H1 (cell line): ENCODE data around the gene AEBP1.

Experiments used
- ATF2 ChIP-seq: IDR thresholded peaks from 2 replicates; pipeline ENCODE4 v1.6.1; 2012; ENCODE audit warnings: low read length, inconsistent platforms
- ATF3 ChIP-seq: IDR thresholded peaks from 2 replicates; pipeline ENCODE4 v1.6.1; 2011; ENCODE audit warnings: low read depth, mild to moderate bottlenecking, low read length; ENCODE audit not compliant: insufficient read depth
- CHD1 ChIP-seq: IDR thresholded peaks from 2 replicates; pipeline ENCODE4 v1.6.1; 2012; ENCODE audit warnings: low read depth, low read length, improper control_type of control experiment
- CREB1 ChIP-seq: IDR thresholded peaks from 2 replicates; pipeline ENCODE4 v1.6.1; 2012; ENCODE audit warnings: inconsistent platforms
- CTCF ChIP-seq, 3 experiments: IDR thresholded peaks; 1 replicate in 2 of 3; 2 replicates in 1 of 3; pipeline versions ENCODE4 v1.5.1 to v1.6.1; 2011; ENCODE audit warnings: low read length in 3 of 3, mild to moderate bottlenecking in 3 of 3, inconsistent platforms in 2 of 3, low read depth in 1 of 3, moderate library complexity in 1 of 3; ENCODE audit not compliant: insufficient read depth in 1 of 3; ENCODE audit errors: control extremely low read depth in 1 of 3
- EGR1 ChIP-seq: IDR thresholded peaks from 2 replicates; pipeline ENCODE4 v1.6.1; 2011; ENCODE audit warnings: low read depth, low read length, borderline replicate concordance
- EZH2 ChIP-seq: fragments of 200-600 bp; sonication (generic); IDR thresholded peaks from 2 replicates; pipeline ENCODE4 v1.7.1; 2012; ENCODE audit warnings: low read depth, mild to moderate bottlenecking, moderate library complexity, low read length, inconsistent platforms; ENCODE audit not compliant: severe bottlenecking
- FOSL1 ChIP-seq: IDR thresholded peaks from 2 replicates; pipeline ENCODE4 v1.6.1; 2011; ENCODE audit warnings: mild to moderate bottlenecking, low read depth, low read length, moderate library complexity; ENCODE audit not compliant: insufficient read depth
- POLR2A ChIP-seq, 2 experiments: IDR thresholded peaks; 1 replicate in 1 of 2; 2 replicates in 1 of 2; pipeline ENCODE4 v1.6.1; 2011; ENCODE audit warnings: low read depth in 2 of 2, low read length in 2 of 2, mild to moderate bottlenecking in 2 of 2; ENCODE audit errors: control extremely low read depth in 1 of 2
- POU5F1 ChIP-seq: IDR thresholded peaks from 2 replicates; pipeline ENCODE4 v1.6.1; 2011; ENCODE audit warnings: low read depth, mild to moderate bottlenecking, low read length, moderate library complexity
- RXRA ChIP-seq: IDR thresholded peaks from 2 replicates; pipeline ENCODE4 v1.6.1; 2011; ENCODE audit warnings: low read depth, mild to moderate bottlenecking, low read length, moderate library complexity; ENCODE audit not compliant: insufficient read depth
- TAF1 ChIP-seq: IDR thresholded peaks from 2 replicates; pipeline ENCODE4 v1.6.1; 2011; ENCODE audit warnings: mild to moderate bottlenecking, low read depth, low read length
- TF ChIP-seq, protein P1 (sequence below): IDR thresholded peaks from 2 replicates; pipeline ENCODE4 v1.6.1; 2012; ENCODE audit warnings: inconsistent platforms

- no peak for TF ChIP-seq CTCF (IDR thresholded peaks at IDR 0.05; ENCODE audit: control extremely low read depth in 1 of 3, insufficient read depth in 1 of 3, low read depth in 1 of 3, low read length in 3 of 3)
- TF ChIP-seq CHD1 = no peak
- TF ChIP-seq POLR2A (IDR thresholded peaks at IDR 0.05; ENCODE audit: control extremely low read depth in 1 of 2, low read depth in 2 of 2, low read length in 2 of 2) = 0 out of 3 replicates have a peak, but pooled peaks of 1 of the 2 experiments have one; percentile 7
- TF ChIP-seq ATF3 = no peak
- no peak for TF ChIP-seq FOSL1
- no peak for TF ChIP-seq ATF2
- TF ChIP-seq EGR1 = no peak
- TF ChIP-seq, protein P1, sequence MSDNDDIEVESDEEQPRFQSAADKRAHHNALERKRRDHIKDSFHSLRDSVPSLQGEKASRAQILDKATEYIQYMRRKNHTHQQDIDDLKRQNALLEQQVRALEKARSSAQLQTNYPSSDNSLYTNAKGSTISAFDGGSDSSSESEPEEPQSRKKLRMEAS = no peak
- no peak for TF ChIP-seq EZH2
- no peak for TF ChIP-seq RXRA
- TF ChIP-seq TAF1 = no peak
- no peak for TF ChIP-seq CREB1
- TF ChIP-seq POU5F1 = no peak
Measured at GRCh38 chr7:44117801-44118429, 13.8 kb downstream of the AEBP1 start.
